Activated T-helper 2 cell treated with anti-CD3 and anti-CD28 coated beads, Interferon-gamma antibody, Interleukin-2, Interleukin-4, amounts not matched to agents 10 μg/mL and 5 μg/mL and 100 μg/mL, durations not matched to agents 14 hours and 24 hours and 36 hours (primary cell): ENCODE data around the gene SYVN1. TPM values are rescaled to one million over a fixed set of nuclear protein-coding genes. Genes with fewer than 3 reads are reported as not detected.

Experiments used
- DNase-seq: peaks from one replicate; pipeline ENCODE4 v3.0.0; 2021; ENCODE audit warnings: low spot score
- H3K27ac Mint-ChIP-seq: one replicate; pipeline ENCODE4 v1.8.0; 2021; ENCODE audit warnings: mixed read lengths
- H3K27me3 Mint-ChIP-seq: one replicate; pipeline ENCODE4 v1.8.0; 2021; ENCODE audit warnings: low read depth, mixed read lengths
- H3K36me3 Mint-ChIP-seq: one replicate; pipeline ENCODE4 v1.8.0; 2021; ENCODE audit warnings: low read depth, mixed read lengths
- H3K4me1 Mint-ChIP-seq: one replicate; pipeline ENCODE4 v1.8.0; 2021; ENCODE audit warnings: low read depth, mixed read lengths
- H3K4me3 Mint-ChIP-seq: one replicate; pipeline ENCODE4 v1.8.0; 2021; ENCODE audit warnings: low read depth, mild to moderate bottlenecking, moderate library complexity, mixed read lengths
- H3K9me3 Mint-ChIP-seq: one replicate; pipeline ENCODE4 v1.8.0; 2021; ENCODE audit warnings: mixed read lengths
- intact Hi-C: fragments of 100-400 bp; cut with micrococcal nuclease; formaldehyde crosslinking; loops from one replicate; pipeline ENCODE4 v1.15.1; 2023
- total RNA-seq: library from RNA; stranded (reverse); gene quantifications from 2 replicates; pipeline ENCODE4 v1.2.3, GENCODE V29; 2022

The SYVN1 gene
- total RNA-seq, 1 donor from 2014 or later: 42.2 TPM

DNA sequence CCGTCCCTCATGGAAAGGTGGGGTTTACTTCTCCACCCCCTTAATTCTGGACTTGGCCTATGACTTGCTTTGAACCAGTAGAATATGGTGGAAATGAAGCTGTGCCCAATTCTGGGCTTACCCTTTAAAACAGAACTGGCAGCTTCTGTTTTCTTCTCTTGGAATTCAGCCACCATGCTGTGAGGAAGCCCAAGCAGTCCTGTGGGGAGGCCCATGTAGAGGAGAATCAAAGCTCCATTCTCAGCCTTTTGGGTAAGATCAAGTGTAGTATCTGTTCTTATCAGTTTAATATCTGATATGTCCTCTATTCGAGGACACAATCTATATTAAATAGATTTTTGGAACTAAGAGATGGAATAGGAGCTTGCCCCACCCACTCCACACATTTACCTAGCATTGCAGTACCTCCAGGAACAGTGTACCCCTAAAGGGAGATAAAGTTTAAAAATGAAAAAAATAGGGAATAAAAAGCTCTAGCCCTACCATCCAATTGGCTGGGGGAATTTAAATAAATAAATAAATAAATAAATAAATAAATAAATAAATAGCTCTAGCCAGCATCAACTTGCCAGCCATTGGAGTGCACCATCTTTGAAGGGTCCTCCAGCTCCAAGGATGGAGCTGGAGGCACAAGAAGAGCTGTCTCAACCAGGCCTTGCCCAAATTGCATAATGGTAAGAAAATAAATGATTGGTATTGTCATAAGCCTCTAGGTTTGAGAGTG, 13.2 kb upstream of the SYVN1 start:
- no peak for DNase-seq
- Mint-ChIP-seq H3K4me3 (no peak overlapping the region), H3K4me1 (peaks cover 11% of the 10 kb centered on the region), H3K27ac (no peak overlapping the region), H3K9me3 (no peaks in the 10 kb centered on the region), H3K27me3 (peaks cover 10% of the 10 kb centered on the region), H3K36me3 (no peaks in the 10 kb centered on the region)
- intact Hi-C loops: no loop called here

DNA sequence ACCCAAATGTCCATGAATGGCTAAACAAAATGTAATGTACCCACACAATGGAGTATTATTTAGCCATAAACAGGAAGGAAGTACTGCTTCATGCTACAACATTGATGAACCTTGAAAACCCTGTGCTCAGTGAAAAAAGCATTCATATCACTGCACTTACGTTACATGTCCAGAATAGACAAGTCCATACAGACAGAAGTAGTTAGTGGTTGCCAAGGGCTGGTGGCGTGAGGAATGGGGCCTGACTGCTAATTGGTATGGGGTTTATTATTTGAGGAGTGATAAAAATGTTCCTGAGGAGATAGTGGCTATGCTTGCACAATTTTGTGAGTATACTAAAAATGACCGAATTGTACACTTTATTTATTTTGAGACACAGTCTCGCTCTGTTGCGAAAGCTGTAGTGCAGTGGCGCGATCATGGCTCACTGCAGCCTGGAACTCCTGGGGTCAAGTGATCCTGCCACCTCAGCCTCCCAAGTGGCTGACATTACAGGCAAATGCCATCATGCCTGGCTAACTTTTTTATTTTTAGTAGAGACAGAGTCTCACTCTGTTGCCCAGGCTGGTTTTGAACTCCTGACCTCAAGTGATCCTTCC, 7.7 kb upstream of the SYVN1 start:
- H3K36me3 Mint-ChIP-seq: no peaks in the 10 kb centered on the region
- H3K4me1 Mint-ChIP-seq: no peaks in the 10 kb centered on the region
- no peak for DNase-seq
- no peak overlapping the region for H3K4me3 Mint-ChIP-seq
- no peaks in the 10 kb centered on the region for H3K9me3 Mint-ChIP-seq
- intact Hi-C loops: no loop called here
- H3K27me3 Mint-ChIP-seq: peaks cover 26% of the 10 kb centered on the region
- no peak overlapping the region for H3K27ac Mint-ChIP-seq

DNA sequence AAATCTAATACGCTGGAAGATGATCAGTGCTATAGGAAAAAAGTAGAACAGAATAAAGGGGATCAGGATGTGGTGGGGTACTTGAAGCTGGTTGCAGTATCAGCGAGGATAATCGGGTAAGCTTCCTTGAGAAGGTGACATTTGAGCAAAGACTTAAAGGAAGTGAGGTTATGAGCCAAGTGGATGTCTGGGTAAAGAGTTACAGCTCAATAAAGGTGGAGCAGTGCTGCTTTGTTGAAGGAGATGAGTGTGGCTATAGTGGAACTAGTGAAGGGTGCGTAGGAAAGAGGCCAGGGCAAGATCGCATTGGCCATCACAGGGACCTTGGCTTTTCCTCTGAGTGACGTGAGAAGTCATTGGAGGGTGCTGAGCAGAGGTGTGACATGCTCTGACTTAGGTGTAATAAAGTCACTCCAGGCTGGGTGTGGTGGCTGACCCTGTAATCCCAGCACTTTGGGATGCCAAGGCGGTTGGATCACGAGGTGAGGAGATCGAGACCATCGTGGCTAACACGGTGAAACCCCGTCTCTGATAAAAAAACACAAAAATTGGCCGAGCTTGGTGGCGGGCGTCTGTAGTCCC, 2.3 kb upstream of the SYVN1 start:
- Mint-ChIP-seq H3K4me3 (peak overlapping the region; percentile 74), H3K27me3 (peaks cover 11% of the 10 kb centered on the region), H3K27ac (no peak overlapping the region), H3K36me3 (peaks cover 15% of the 10 kb centered on the region), H3K9me3 (no peaks in the 10 kb centered on the region), H3K4me1 (peaks cover 26% of the 10 kb centered on the region)
- no peak for DNase-seq
- intact Hi-C loops: no loop called here

DNA sequence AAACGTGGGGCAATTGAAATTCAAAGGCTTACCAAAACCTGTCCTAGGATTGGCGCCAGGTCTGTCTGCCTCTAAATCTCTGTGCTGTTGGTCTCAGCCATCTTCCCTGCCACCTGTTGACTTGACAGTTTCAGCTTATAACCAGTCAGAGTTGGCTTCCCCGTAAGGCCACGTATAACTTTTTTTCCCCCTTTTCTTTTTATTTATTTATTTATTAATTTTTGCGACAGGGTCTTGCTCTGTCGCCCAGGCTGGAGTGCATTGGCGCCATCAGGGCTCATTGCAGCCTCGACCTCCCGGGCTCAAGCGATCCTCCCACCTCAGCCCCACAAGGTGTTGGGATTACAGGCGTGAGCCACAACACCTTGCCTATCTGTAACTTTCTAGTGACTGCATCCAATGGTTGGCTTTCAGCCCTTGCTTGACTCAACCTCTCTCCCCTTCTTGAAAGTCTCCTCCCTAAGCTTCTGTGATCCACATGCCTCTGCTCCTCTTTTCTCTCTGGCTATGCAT, 1.4 kb upstream of the SYVN1 start:
- Mint-ChIP-seq H3K27me3 (peaks cover 4% of the 10 kb centered on the region), H3K4me3 (peak overlapping the region; percentile 96), H3K27ac (peak overlapping the region; percentile 99), H3K36me3 (peaks cover 24% of the 10 kb centered on the region), H3K9me3 (no peaks in the 10 kb centered on the region), H3K4me1 (peaks cover 26% of the 10 kb centered on the region)
- no peak for DNase-seq
- intact Hi-C loops: loop anchor here (1.0 to 2.0 kb wide), 4 partner anchors 13 to 108 kb away; partner anchors contain the start of genes CAPN1, FAU, MRPL49 and SNX15

DNA sequence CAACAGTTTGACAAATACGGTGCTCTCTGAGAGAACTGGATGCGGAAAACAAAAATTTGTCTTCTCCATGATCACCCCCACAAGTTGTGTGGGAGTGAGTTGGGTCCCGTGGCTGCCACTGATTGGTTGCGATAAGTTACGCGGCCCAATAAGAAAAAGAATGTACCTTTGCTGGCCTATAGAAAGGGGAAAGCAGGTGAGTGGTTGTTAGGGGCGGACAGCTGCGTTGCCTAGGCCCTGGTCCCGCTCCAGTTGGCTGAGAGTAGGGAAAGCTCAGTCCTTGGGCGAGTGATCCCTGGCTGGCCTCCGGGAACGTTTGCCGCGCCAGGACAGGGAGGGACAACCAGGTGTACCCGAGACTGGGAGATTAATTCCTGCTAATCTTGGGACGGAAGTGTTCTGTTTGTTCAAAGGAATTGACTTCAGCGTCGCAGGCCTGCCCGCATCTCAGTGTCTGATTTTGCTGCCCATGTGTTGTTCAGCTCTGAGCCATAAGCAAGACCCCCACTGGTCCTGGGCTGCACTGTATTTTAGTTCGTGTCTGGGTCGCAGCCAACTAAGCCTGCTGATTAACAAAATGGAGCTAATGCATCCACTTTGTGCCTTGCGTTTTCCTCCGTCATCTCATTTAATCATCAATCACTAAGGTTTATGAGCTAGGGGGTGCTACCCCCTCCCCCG, 773 bp upstream of the SYVN1 start:
- Mint-ChIP-seq H3K36me3 (peaks cover 27% of the 10 kb centered on the region), H3K4me1 (peaks cover 26% of the 10 kb centered on the region), H3K27me3 (peaks cover 2% of the 10 kb centered on the region), H3K27ac (peak overlapping the region; percentile 99), H3K4me3 (peak overlapping the region; percentile 96), H3K9me3 (no peaks in the 10 kb centered on the region)
- peak; percentile 86 for DNase-seq
- intact Hi-C loops: loop anchor here (1.0 to 5.0 kb wide), 5 partner anchors 13 to 127 kb away; partner anchors contain the start of genes CAPN1, FAU, MRPL49 and POLA2

DNA sequence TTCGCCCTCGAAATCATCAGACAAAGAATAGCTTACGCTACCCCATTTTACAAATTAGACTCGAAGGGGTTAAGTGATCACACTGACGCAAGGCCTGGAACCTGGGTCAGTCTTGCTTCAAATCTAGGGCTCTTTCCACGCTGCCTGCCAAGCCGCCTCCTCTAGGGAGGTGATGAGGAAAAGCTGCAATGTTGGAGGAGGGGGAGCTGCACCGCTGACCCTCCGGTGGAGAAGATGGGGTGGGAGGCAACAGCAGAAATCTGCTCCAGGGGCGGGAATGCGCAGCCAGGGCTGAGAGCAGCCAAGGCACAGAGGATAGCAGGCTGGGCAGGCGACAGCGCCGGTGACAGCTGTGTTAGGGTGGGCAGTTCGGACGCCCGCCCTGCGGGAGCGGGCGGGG, 595 bp downstream of the SYVN1 start:
- intact Hi-C loops: loop anchor here (2.0 to 5.0 kb wide), 3 partner anchors 17 to 129 kb away; partner anchors contain the start of genes CAPN1, POLA2 and ZNHIT2
- Mint-ChIP-seq H3K4me1 (peaks cover 26% of the 10 kb centered on the region), H3K9me3 (no peaks in the 10 kb centered on the region), H3K27me3 (no peaks in the 10 kb centered on the region), H3K4me3 (peak overlapping the region; percentile 96), H3K27ac (peak overlapping the region; percentile 99), H3K36me3 (peaks cover 35% of the 10 kb centered on the region)
- DNase-seq: peak; percentile 12

DNA sequence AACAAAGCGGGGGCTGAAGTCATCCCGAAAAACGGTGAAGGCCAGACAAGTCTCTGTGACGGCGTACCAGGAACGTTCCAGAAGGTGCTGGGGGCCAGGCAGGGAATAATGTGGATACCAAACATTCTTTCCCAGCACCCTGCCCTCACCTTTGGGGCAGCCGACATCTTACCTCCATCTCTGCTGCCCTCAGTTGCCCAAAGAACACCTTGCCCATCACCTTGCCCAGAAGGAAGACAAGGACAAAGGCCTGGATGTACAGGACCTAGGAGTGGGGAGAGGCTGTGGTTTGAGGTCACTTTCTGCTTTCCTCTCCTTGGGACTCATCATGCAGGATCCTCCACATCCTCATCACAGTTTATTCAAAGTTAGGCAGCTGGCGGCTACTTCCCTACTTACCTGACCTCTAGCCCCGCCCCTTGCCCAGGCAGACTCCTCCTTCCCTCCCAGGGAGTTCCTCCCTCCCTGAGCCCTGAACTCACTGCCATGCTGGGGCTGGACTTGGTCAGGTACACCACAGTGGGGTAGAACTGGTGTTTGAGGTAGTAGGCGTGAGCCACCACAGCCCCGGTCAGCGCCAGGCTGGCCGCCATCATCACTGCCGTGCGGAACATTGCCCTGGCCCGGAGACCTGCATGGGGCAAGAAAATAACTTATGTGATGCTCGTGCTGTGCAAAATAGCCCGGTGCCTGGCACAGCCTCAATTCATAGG, 1.2 kb downstream of the SYVN1 start:
- H3K27ac Mint-ChIP-seq: peak overlapping the region; percentile 99
- no peaks in the 10 kb centered on the region for H3K9me3 Mint-ChIP-seq
- DNase-seq: peak; percentile 49
- peak overlapping the region; percentile 96 for H3K4me3 Mint-ChIP-seq
- H3K27me3 Mint-ChIP-seq: no peaks in the 10 kb centered on the region
- intact Hi-C loops: loop anchor here (5.0 kb wide), 1 partner anchor 129 kb away; the partner anchor contains the start of gene POLA2
- peaks cover 26% of the 10 kb centered on the region for H3K4me1 Mint-ChIP-seq
- H3K36me3 Mint-ChIP-seq: peaks cover 41% of the 10 kb centered on the region

DNA sequence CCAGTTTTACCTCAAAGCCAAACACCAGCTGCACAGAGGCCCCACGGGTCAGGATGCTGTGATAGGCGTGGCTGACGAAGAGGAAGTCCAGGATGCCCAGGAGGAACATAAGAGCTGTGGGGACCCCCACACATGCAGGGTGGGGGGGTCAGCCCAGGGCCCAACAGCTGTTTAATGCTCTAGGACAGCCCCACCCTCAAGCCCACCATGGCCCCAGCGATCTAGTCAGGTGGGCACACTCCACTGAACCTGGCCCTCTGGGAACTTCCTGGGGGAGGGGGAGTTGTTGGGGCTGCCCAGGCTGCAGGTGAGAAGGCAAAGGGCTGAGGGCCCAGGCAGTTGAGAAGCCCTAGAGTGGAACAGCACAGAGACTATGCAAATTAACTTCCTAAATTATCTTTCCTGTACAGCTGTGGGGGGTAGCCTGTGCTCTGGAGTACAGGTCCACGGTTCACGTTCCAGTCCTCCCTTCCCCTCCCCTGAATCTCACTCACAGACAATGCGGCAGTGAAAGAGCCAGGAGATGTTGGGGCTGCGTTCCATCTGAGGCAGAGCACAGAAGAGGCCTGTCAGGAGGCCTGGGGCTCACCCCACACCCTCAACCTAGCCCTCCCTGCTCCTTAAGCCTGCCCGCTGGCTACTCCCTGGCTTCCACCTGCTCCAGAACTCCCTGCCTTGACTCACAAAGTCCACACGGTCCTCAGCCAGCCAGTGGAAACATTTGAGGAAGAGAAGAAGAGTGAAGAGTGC, 1.9 kb downstream of the SYVN1 start:
- H3K4me1 Mint-ChIP-seq: peaks cover 26% of the 10 kb centered on the region
- no peaks in the 10 kb centered on the region for H3K9me3 Mint-ChIP-seq
- H3K4me3 Mint-ChIP-seq: peak overlapping the region; percentile 96
- no peak overlapping the region for H3K27ac Mint-ChIP-seq
- no peaks in the 10 kb centered on the region for H3K27me3 Mint-ChIP-seq
- H3K36me3 Mint-ChIP-seq: peaks cover 47% of the 10 kb centered on the region
- no peak for DNase-seq
- intact Hi-C loops: loop anchor here (5.0 kb wide), 1 partner anchor 130 kb away; the partner anchor contains the start of gene POLA2

DNA sequence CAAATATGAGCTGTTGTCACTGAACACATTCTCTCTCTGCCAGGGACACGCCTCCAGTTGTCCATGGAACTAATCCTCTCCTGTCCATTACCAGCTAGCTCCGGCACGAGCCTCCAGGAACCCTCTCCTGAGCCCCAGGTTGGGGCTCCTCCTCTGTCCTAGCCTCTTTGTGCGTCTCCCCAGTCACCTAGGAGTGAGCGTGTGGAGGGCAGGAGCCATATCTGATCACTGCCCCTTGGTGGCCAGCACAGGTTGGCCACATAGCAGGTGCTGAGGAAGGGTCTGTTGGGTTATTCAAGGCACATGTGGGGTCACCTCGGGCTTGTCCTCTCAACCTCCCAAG, 2.5 kb downstream of the SYVN1 start:
- DNase-seq: no peak
- intact Hi-C loops: loop anchor here (5.0 kb wide), 1 partner anchor 130 kb away; the partner anchor contains the start of gene POLA2
- Mint-ChIP-seq H3K4me1 (peaks cover 26% of the 10 kb centered on the region), H3K27me3 (no peaks in the 10 kb centered on the region), H3K9me3 (no peaks in the 10 kb centered on the region), H3K36me3 (peaks cover 52% of the 10 kb centered on the region), H3K4me3 (no peak overlapping the region), H3K27ac (no peak overlapping the region)

DNA sequence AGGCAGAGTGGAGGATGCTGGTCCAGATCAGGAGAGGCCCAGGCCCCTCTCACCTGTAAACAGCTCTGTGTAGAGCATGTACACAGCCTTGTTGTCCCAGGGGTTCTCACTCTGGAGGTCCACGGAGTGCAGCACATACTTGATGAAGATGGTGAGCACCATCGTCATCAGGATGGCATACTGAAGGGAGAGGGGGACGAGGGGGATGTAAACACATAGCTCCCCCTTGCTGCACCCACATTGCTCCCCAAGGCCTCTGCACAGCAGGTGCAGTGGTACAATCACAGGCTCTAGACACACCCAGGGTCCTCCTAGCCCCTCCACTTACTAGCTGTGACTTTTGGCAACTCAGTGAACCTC, 2.9 kb downstream of the SYVN1 start:
- H3K9me3 Mint-ChIP-seq: no peaks in the 10 kb centered on the region
- H3K27me3 Mint-ChIP-seq: no peaks in the 10 kb centered on the region
- H3K36me3 Mint-ChIP-seq: peaks cover 57% of the 10 kb centered on the region
- intact Hi-C loops: loop anchor here (5.0 kb wide), 1 partner anchor 131 kb away; the partner anchor contains the start of gene POLA2
- no peak overlapping the region for H3K27ac Mint-ChIP-seq
- peaks cover 23% of the 10 kb centered on the region for H3K4me1 Mint-ChIP-seq
- no peak overlapping the region for H3K4me3 Mint-ChIP-seq
- DNase-seq: no peak

DNA sequence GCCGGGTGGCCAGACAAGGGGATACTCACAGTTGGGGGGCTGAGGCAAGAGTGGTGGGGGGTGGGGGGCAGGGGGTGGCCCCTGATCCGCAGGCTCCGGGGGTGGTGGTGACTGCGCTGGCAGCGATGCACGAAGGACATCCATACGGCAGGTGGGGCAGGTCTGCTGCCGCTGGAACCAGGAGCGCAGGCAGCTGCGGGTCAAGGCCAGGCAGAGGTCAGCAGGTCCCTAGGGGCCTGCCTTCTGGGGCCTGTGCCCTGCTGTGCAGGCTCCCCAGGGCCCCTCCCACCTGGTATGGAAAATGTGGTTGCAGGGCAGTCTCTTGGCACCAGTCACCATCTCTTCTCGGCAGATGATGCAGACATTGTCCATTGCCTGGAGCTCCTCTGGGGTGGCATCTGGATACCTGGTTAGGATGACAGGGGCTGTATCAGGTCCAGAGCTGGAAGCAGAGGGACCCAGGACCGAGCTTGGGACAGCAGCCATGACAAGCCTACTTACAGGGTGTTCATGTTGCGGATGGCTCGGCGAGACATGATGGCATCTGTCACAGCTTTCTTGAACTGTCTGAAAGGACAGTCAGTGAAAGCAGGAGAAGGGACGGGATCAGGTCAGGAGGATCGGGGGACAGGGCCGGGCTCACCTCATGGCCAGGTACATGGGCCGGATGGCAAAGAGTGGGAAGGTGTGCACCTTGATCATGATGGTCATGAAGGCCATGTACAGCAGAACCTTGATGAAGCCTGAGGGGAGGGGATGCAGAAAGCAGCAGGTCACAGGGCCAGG, 3.5 kb downstream of the SYVN1 start:
- intact Hi-C loops: loop anchor here (5.0 kb wide), 1 partner anchor 131 kb away; the partner anchor contains the start of gene POLA2
- H3K27ac Mint-ChIP-seq: no peak overlapping the region
- no peak for DNase-seq
- H3K27me3 Mint-ChIP-seq: no peaks in the 10 kb centered on the region
- H3K36me3 Mint-ChIP-seq: peaks cover 60% of the 10 kb centered on the region
- H3K9me3 Mint-ChIP-seq: no peaks in the 10 kb centered on the region
- no peak overlapping the region for H3K4me3 Mint-ChIP-seq
- peaks cover 18% of the 10 kb centered on the region for H3K4me1 Mint-ChIP-seq
